ENCODE data around the gene AHNAK.

Gene AHNAK

DNA sequence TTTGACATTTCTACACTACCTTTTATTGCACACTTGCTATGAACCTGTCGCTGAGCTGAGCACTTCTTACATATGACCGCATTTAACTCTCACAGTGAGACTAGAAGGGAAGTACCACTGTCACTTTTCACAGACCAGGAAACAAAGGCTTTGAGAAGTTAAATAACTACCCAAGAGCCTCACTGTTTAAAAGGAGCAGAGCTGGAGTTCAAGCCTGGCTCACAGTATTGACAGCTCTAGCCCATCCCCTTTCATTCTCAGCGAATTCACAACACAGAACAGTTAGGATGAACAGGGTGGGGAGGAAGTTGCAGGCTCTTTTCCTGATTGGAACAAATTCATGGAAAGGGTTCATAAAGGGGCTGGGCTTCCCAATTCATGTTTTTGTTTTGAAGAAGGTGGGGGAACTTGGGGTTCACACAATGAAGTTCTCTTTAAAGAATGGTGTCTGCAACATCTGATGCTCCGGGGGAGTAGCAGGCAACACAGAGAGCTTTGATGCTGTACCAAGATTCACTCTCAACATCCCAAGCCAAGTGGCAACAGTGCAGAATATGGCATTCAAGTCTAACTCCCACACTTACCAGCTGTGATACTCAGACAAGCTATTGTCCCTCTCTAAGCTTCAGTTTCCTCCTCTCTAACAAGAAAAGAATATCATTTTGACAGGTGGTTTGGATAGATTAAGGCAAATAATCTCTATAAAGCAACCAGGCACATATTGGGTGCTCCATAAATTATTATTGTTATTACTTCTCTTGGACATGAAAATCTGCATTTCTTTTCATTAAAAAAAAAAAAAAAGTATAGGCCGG lies 110.6 kb downstream of the AHNAK start:
- Histone ChIP-seq H3K36me3 (ENCODE audit: control insufficient read depth, insufficient read depth, low read length) (no peaks in the 10 kb centered on the region), H3K4me1 (ENCODE audit: control insufficient read depth, insufficient read depth, low read length) (peaks cover 39% of the 10 kb centered on the region), H3K4me3 (ENCODE audit: low read length) (no peak overlapping the region), H3K27me3 (ENCODE audit: control insufficient read depth, insufficient read depth, low read length) (no peaks in the 10 kb centered on the region), H3K9ac (ENCODE audit: low read length) (no peak overlapping the region), H3K9me3 (ENCODE audit: control insufficient read depth, low read length) (no peaks in the 10 kb centered on the region)

- Histone ChIP-seq H3K36me3 (ENCODE audit: control insufficient read depth, insufficient read depth, low read length) (no peaks in the 10 kb centered on the region), H3K4me3 (ENCODE audit: low read length) (no peak overlapping the region)
Measured at GRCh38 chr11:62433904-62434276, 112.7 kb downstream of the AHNAK start.

GRCh38 chr11:62433141-62433903 lies 113.3 kb downstream of the AHNAK start:
- Histone ChIP-seq H3K9me3 (ENCODE audit: control insufficient read depth, low read length) (no peaks in the 10 kb centered on the region), H3K27me3 (ENCODE audit: control insufficient read depth, insufficient read depth, low read length) (no peaks in the 10 kb centered on the region), H3K4me1 (ENCODE audit: control insufficient read depth, insufficient read depth, low read length) (peaks cover 34% of the 10 kb centered on the region), H3K36me3 (ENCODE audit: control insufficient read depth, insufficient read depth, low read length) (no peaks in the 10 kb centered on the region), H3K9ac (ENCODE audit: low read length) (no peak overlapping the region), H3K4me3 (ENCODE audit: low read length) (no peak overlapping the region)

More at GRCh38 chr11:62433904-62434276, 112.7 kb downstream of the AHNAK start:
- Histone ChIP-seq H3K9ac (ENCODE audit: low read length) (no peak overlapping the region), H3K4me1 (ENCODE audit: control insufficient read depth, insufficient read depth, low read length) (peaks cover 34% of the 10 kb centered on the region), H3K9me3 (ENCODE audit: control insufficient read depth, low read length) (no peaks in the 10 kb centered on the region), H3K27me3 (ENCODE audit: control insufficient read depth, insufficient read depth, low read length) (no peaks in the 10 kb centered on the region)

DNA sequence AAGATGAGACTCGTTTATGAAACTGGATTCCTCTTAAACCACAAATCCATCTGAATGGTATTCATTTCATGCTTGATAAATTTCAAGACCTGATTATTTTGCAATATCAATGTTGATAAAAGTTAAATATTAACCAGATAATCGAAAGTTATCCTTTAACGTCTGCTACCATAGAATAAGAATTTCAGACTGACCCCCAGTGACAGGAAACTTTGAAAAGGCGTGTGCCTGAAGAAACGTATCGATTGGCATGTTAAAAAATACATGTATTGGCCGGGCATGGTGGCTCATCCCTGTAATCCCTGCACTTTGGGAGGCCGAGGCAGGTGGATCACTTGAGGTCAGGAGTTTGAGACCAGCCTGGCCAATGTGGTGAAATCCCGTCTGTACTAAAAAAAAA lies 113.9 kb downstream of the AHNAK start:
- no peaks in the 10 kb centered on the region for H3K27me3 ChIP-seq (ENCODE audit: control insufficient read depth, insufficient read depth, low read length)
- peaks cover 34% of the 10 kb centered on the region for H3K4me1 ChIP-seq (ENCODE audit: control insufficient read depth, insufficient read depth, low read length)
- no peak overlapping the region for H3K9ac ChIP-seq (ENCODE audit: low read length)
- no peaks in the 10 kb centered on the region for H3K9me3 ChIP-seq (ENCODE audit: control insufficient read depth, low read length)
- H3K4me3 ChIP-seq (ENCODE audit: low read length), result no peak overlapping the region
- H3K36me3 ChIP-seq (ENCODE audit: control insufficient read depth, insufficient read depth, low read length), result no peaks in the 10 kb centered on the region

DNA sequence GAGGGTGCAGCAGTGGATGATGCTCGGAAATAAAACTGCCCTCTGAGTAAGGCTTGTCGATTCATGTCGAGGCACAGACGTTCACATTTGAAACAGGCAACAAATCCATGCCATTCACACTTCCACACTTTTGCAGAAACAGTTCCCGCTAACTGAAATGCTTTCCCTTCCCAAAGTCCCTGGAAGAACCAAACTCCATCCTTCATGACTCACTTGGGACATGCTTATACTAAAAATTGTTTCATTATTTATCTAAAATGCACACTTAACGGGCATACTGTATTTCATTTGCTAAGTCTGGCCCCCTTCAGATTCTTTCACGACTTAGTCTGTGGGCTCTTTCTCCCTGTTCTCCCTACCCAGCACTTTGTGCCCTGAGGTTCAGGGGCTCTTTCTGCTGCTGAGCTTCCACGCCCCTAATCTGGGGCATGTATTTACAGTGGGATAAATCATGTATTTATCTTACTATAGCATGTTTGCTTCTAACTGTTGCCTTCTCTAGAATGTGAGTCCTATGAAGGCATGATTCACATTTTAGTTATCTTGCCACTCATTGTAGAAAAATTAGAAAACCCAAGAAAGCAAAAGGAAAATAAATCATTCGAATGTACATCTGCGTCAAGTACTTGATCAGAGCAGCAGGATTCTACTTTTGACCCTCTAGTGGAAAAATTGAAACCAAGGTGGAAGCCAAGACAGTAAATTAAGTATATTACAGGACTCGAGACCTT lies 115.3 kb downstream of the AHNAK start:
- H3K4me3 ChIP-seq (ENCODE audit: low read length), result no peak overlapping the region
- no peaks in the 10 kb centered on the region for H3K36me3 ChIP-seq (ENCODE audit: control insufficient read depth, insufficient read depth, low read length)
- no peaks in the 10 kb centered on the region for H3K9me3 ChIP-seq (ENCODE audit: control insufficient read depth, low read length)
- H3K9ac ChIP-seq (ENCODE audit: low read length), result no peak overlapping the region
- H3K27me3 ChIP-seq (ENCODE audit: control insufficient read depth, insufficient read depth, low read length), result no peaks in the 10 kb centered on the region
- peaks cover 34% of the 10 kb centered on the region for H3K4me1 ChIP-seq (ENCODE audit: control insufficient read depth, insufficient read depth, low read length)

DNA sequence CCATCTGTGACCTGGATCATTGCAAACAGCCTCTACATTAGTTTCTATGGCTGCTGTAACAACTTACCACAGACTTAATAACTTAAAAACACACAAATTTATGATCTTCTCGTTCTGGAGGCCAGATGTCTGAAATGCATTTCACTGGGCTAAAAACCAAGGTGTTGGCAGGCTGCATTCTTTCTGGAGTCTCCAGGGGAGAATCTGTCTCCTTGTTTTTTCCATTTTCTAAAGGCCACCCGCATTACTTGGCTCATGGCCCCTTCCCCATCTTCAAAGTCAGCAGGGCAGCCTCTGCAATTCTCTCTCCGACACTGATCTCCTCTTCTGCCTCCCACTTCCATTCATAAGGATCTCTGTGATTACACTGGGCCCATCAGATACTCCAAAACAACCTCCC lies 116.2 kb downstream of the AHNAK start:
- Histone ChIP-seq H3K4me3 (ENCODE audit: low read length) (no peak overlapping the region), H3K4me1 (ENCODE audit: control insufficient read depth, insufficient read depth, low read length) (peaks cover 34% of the 10 kb centered on the region), H3K27me3 (ENCODE audit: control insufficient read depth, insufficient read depth, low read length) (no peaks in the 10 kb centered on the region), H3K9ac (ENCODE audit: low read length) (no peak overlapping the region), H3K36me3 (ENCODE audit: control insufficient read depth, insufficient read depth, low read length) (no peaks in the 10 kb centered on the region), H3K9me3 (ENCODE audit: control insufficient read depth, low read length) (no peaks in the 10 kb centered on the region)

- Histone ChIP-seq H3K9me3 (ENCODE audit: control insufficient read depth, low read length) (no peaks in the 10 kb centered on the region), H3K4me3 (ENCODE audit: low read length) (no peak overlapping the region), H3K27me3 (ENCODE audit: control insufficient read depth, insufficient read depth, low read length) (no peaks in the 10 kb centered on the region), H3K4me1 (ENCODE audit: control insufficient read depth, insufficient read depth, low read length) (peaks cover 35% of the 10 kb centered on the region), H3K9ac (ENCODE audit: low read length) (no peak overlapping the region), H3K36me3 (ENCODE audit: control insufficient read depth, insufficient read depth, low read length) (no peaks in the 10 kb centered on the region)
Measured at GRCh38 chr11:62428871-62429560, 117.6 kb downstream of the AHNAK start.

- no peaks in the 10 kb centered on the region for H3K27me3 ChIP-seq (ENCODE audit: control insufficient read depth, insufficient read depth, low read length)
- H3K9me3 ChIP-seq (ENCODE audit: control insufficient read depth, low read length), result no peaks in the 10 kb centered on the region
- no peak overlapping the region for H3K9ac ChIP-seq (ENCODE audit: low read length)
- no peaks in the 10 kb centered on the region for H3K36me3 ChIP-seq (ENCODE audit: control insufficient read depth, insufficient read depth, low read length)
- peaks cover 22% of the 10 kb centered on the region for H3K4me1 ChIP-seq (ENCODE audit: control insufficient read depth, insufficient read depth, low read length)
- H3K4me3 ChIP-seq (ENCODE audit: low read length), result no peak overlapping the region
Measured at GRCh38 chr11:62427630-62428233, 118.9 kb downstream of the AHNAK start.

DNA sequence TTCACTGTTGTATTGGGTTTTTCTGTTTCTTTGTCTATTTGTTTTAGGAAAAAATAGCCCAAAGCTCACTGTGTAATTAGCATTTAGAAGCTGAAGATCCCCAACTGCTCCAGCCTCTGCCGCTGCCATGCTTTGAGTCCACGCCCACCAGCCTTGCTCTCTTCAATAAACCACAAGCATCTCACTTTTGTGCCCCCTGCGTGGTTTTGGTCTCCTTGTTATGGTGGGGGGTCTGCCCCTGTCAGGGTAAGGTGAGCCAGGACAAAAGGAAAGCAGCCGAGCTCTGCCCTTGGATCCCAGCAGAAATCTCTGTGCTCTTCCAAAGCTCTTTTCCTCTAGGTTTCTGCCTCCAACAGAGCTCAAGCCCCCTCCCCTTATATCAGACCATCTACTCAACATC lies 123.6 kb downstream of the AHNAK start:
- H3K9me3 ChIP-seq (ENCODE audit: control insufficient read depth, low read length), result no peaks in the 10 kb centered on the region
- no peaks in the 10 kb centered on the region for H3K27me3 ChIP-seq (ENCODE audit: control insufficient read depth, insufficient read depth, low read length)
- H3K9ac ChIP-seq (ENCODE audit: low read length), result no peak overlapping the region
- peaks cover 14% of the 10 kb centered on the region for H3K4me1 ChIP-seq (ENCODE audit: control insufficient read depth, insufficient read depth, low read length)
- H3K4me3 ChIP-seq (ENCODE audit: low read length), result no peak overlapping the region
- no peaks in the 10 kb centered on the region for H3K36me3 ChIP-seq (ENCODE audit: control insufficient read depth, insufficient read depth, low read length)

DNA sequence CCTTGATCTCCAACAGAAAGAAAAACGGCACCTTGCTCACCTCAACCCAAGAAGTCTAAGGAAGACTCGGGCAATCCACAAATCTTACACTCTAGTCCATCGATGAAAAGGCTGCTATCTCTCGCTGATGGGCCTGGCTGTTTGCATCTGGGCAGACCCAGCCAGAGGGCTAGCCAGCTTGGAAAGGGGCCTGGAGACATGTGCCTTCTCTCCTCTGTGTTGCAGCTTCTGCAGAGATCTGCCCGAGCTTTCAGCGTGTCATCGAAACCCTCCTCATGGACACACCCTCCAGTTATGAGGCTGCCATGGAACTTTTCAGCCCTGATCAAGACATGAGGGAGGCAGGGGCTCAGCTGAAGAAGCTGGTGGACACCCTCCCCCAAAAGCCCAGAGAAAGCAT lies 124.6 kb downstream of the AHNAK start:
- Histone ChIP-seq H3K4me3 (ENCODE audit: low read length) (no peak overlapping the region), H3K4me1 (ENCODE audit: control insufficient read depth, insufficient read depth, low read length) (peaks cover 14% of the 10 kb centered on the region)

GRCh38 chr11:62420882-62421281 lies 125.7 kb downstream of the AHNAK start:
- Histone ChIP-seq H3K4me1 (ENCODE audit: control insufficient read depth, insufficient read depth, low read length) (peaks cover 14% of the 10 kb centered on the region), H3K4me3 (ENCODE audit: low read length) (no peak overlapping the region), H3K9me3 (ENCODE audit: control insufficient read depth, low read length) (no peaks in the 10 kb centered on the region), H3K36me3 (ENCODE audit: control insufficient read depth, insufficient read depth, low read length) (no peaks in the 10 kb centered on the region), H3K27me3 (ENCODE audit: control insufficient read depth, insufficient read depth, low read length) (no peaks in the 10 kb centered on the region), H3K9ac (ENCODE audit: low read length) (no peak overlapping the region)

More for the DNA sequence above, 124.6 kb downstream of the AHNAK start:
- H3K9ac ChIP-seq (ENCODE audit: low read length), result no peak overlapping the region
- H3K27me3 ChIP-seq (ENCODE audit: control insufficient read depth, insufficient read depth, low read length), result no peaks in the 10 kb centered on the region
- H3K36me3 ChIP-seq (ENCODE audit: control insufficient read depth, insufficient read depth, low read length), result no peaks in the 10 kb centered on the region
- H3K9me3 ChIP-seq (ENCODE audit: control insufficient read depth, low read length), result no peaks in the 10 kb centered on the region

Measured in mucosa of stomach (tissue), 1 donor.